Right renal pelvis (tissue), 4 donors: Measurements from ENCODE around the gene PRSS57. TPM values are rescaled to one million over a fixed set of nuclear protein-coding genes. Genes with fewer than 3 reads are reported as not detected.

Source experiments
- DNase-seq, 4 donors: peaks; one replicate each; pipeline ENCODE4 v3.0.0-alpha.2; 2013; ENCODE audit warnings: low read depth in 4 of 4, low spot score in 3 of 4, missing footprints in 1 of 4
- polyA plus RNA-seq, 4 donors: library from polyadenylated mRNA; unstranded; fragments of 120-200 nt; gene quantifications; one replicate each; pipeline ENCODE4 v1.2.1, GENCODE V29; 2013; ENCODE audit not compliant: insufficient read length in 4 of 4

Gene PRSS57
- polyA plus RNA-seq, 4 donors, result 0.17 to 0.48 (median 0.37) TPM

DNA sequence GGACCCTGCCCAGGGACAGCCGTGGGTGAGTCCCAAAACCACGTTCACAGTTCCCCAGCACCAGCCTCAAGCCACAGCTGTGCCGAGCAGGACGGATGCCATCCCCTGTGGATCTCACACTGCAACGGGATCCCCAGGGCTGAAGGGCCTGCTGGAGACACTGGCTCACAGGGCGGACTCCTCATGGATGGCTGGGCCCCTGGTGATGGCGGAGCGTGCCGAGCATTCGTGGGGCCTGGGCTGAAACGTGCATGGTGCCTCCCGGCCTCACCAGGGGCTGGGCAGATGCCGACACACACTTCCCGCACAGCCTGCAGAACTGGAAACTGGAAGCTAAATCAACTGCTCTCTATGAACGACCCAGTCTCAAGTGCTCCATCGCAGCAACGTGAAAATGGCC lies 41.8 kb downstream of the PRSS57 start:
- no peak for DNase-seq

DNA sequence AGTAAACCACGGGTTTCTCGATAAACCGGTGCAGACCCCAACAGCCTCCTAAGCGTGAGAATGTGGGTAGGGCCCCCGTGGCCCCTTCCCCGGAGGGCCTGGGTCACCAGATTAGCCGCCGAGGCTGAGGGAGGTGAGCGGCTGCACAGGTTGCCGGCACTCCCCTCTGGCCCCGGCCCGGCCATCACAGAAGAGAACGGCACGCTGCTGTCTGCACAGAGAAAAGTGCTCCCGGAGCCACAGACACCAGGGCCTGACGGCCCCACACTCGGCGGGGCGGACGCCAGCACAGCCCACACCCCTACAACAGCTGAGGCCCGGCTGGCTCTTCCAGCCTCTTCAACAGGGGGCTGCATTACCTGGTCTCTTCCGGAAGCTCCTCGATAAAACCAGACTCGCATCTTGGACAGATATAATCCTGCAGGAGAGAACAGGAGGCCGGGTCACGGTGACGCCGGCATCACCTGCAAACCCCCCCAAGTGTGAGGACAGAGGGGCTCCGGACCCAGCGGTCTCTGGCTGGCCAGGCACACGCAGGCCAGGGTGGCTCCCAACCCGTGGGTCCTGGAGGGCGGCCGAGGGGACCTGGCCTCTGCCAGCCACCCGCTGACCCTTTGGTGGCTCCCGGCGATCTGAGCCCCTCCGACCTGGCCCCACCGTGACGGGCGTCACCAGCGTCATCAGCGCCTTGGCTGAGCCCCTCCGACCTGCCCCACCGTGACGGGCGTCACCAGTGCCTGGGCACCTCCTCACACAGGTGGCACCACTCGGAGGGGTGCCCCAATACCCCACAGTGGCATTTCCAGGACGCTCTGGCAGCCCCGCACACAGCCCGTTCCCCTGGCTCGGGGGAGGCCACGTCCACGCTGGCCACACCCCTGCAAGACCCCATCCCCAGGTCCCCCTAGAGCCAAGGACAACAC lies 42.5 kb downstream of the PRSS57 start:
- DNase-seq, result no peak

DNA sequence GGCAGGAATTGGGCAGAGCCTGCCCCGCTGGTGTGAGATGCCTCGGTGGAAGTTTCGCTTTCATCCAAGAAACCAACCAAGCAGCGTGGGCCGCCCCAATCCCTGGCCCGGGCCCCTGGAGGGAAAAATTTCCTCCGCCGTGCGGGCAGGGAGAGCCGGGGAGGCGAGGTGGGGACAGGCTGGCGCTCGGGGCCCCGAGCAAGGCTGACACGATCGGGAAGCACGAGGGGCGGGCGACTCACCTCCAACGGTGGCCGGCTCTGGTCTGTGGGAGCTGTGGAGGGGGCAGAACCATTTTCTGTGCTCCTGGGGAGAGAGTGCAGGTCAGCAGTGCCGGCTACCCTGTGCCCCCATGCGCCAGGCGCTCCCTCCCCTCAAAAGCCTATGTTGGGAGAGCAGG lies 43.3 kb downstream of the PRSS57 start:
- no peak for DNase-seq

DNA sequence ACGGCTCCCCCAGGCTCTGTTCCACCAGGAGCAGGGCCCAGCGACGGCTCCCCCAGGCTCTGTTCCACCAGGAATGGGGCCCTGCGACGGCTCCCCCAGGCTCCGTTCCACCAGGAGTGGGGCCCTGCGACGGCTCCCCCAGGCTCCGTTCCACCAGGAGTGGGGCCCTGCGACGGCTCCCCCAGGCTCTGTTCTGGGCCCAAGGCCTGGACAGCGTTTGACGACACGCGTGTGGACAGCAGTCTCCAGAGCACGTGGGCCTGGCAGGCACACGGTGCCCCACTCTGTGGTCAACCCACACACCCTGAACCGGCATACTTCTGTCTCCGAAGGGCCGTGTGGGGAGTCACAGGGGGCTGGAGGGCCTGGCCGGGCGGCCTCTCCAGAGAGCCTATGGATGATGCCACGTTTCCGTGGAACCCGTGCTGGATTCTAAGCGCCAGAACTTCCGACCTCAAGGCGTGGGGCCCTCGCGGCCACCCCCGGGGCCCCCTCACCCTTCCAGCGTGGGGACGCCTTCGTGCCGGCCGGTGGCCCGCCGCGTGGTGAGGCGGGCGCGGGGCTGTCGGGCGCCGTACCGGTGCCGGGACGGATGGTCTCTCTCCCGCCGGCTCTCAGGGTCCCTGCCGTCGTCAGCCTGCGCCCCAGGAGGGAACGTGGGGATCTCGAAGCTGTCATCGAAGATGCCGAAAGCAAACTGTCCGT lies 44.0 kb downstream of the PRSS57 start:
- no peak for DNase-seq

DNA sequence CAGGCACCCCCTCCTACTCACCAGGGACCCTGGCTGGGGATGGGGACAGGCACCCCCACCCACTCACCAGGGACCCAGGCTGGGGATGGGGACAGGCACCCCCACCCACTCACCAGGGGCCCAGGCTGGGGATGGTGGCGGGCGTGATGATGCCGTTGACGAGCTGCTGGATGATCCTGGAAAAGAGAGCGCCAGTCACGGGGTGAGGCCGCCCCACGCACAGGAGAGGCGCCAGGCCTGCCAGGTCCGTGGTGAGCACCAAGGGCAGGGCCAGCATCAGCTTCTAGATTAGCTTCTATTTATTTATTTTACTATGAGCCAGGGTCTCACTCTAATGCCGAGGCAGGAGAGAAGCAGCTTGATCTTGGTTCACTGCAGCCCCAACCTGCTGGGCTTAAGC lies 45.1 kb downstream of the PRSS57 start:
- no peak for DNase-seq

DNA sequence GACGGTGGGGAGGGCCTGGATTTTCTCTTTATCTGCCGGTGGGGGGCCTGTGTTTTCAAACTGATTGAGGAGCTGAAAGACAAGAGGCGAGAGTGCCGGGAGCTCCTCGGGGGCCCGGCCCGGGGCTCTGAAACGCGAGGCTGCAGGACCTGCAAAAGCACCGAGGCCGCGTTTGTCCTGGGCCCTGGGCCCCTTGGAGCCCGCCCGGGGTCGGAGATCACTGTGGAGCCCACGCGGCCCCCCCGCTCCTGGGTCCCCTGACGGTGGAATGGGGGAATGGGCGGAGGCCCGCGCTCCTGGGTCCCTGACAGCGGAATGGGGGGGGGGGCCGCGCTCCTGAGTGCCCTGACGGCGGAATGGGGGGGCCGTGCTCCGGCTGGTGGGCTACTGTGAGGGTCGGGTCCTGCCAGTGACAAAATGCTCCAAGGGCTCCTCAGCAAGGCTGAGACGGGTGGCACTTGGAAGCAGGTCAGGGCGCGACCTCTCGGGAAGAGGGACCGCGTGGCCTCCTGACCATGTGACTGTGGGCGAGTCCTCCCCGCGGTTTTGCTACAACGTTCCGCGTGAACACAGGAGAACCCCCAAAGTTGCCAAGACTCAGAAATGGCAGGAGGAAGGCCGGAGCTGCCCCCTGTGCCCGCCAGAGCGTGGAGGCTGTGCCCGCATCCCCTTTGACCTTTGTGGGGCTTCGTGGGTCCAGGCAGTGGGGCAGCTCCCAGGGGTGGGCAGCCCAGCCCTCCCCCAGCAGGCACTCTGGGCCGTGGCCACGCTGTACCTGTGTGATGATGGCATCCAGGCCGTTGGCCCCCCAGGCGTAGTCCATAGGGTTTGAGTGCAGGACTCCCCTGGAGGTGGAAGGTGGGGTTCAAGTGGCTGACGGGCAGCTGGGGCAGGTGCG lies 46.1 kb downstream of the PRSS57 start:
- DNase-seq, result no peak

DNA sequence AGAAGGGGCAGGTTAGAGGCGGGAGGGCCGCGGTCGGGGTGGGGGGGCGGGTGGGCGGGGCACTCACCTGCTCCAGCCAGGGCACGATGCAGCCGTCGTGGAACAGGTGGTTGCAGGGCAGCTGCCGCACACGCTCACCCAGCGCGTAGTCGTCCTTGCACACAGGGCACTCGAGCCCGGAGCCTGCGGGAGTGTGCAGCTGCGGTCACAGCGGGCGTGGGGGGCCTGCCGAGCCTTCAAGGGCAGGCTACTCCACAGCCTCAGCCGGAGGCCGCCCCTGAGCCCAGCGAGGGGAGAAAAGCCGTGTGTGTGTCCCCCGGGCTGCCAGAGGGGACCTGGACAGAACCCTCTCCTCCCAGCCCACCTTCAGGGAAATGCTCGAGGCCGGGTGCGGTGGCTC lies 46.9 kb downstream of the PRSS57 start:
- DNase-seq, result no peak

DNA sequence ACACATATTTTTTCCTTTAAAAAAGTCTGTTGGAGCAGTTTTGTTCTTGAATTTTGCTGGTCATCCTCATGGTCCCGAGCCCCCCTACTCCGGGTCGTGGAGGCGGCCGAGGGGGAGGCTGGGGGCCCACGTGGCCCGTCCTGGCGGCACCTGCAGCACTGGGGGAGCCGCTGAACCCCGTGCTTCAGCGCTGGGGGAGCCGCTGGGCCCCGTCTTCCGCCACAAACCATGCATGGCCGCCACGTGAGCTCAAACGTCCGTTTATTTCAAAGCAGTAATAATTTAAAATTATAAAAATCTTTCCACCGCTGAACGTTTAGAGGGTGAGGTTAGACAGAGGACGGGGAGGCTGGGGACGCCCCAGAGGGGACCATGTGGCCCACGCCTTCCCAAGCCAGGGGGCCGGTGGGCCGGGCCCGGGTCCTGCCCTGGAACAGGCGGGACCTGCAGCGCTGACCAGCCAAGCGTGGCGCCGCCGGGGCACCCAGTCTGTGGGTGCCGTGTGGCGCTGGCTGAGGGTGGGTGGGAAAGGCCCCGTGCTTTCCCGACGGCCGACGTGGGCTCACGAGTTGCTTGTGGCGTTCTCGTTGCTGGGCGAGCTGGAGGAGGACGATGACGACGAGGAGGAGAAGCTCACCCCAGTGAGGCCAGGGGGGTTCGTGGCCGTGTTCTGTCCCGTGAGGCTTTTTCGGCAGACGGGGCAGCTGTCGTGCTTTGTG lies 47.5 kb downstream of the PRSS57 start:
- DNase-seq, result no peak

DNA sequence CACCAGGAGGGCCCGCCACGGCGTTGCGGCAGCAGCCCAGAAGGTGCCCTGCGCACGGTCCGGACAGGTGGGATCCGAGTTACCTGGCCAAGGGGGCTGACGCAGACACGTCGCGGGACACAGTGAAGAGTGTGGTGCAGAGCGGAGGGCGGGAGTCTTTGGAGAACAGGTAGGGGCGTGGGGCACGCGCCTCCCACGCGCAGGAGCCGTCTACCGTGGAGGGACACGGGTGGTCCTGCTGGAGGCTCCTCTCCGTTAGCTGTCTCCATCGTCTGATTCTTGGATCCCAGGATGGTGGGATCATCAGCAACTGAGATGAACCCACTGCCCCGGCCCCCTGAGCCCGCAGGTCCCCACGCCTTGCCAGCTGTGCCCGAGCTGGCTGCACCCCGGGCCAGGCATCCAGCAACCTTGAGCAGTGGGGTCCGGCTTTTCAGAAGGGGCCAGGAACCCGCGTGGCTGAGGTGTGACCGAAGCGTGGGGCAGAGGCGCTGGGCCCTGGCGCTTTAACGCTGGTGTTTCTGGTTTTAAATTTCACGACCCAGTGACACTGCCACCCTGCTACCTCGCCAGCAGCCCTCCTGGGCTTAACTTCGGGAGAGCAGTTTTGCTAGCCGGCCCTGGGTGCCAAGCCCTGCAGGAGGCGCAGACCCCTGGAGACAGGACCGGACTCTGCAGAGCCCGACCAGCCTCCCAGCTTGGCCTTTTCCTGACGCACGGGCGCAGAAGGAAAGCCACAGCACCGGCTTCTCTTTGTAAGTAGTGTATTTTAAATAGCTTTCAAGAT lies 48.3 kb downstream of the PRSS57 start:
- DNase-seq, result no peak

DNA sequence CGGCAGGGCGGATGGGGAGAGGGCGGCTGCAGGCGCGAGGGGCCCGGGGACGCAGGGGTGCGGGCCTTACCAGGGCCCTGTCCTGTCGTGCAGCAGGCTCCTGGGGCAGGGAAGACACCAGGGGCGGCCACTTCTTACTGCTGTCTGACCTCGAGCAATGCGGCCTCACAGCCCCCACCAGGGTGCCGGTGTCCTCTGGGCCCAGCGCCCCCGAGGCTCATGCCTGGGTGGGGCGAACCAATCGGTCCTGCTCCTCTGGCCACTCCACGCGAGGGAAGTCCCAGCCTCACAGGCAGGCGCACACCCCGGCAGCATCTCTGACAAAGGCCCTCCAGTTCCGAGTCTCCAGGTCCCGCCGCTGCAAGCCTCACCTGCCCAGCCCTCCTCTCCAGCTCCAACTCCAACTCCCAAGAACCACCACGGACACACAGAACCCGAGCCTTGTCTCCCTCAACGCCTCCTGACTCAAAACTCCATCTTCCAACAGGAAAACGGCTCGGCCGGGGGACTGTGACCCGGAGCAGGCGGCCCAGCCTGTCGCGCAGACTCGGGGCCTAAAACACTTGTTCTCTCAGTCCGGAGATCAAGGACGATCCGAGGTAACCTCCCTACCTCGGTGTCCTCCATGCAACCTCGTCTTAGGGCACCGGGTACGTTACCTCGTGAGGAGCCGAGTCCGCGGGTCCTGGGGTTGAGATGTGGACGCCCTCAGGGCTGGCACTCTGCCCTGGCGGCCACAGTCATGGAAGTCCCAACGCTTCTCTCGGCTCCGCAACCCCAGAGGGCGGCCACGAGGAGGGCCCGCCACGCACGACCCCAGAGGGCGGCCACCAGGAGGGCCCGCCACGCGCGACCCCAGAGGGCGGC lies 49.1 kb downstream of the PRSS57 start:
- no peak for DNase-seq

DNA sequence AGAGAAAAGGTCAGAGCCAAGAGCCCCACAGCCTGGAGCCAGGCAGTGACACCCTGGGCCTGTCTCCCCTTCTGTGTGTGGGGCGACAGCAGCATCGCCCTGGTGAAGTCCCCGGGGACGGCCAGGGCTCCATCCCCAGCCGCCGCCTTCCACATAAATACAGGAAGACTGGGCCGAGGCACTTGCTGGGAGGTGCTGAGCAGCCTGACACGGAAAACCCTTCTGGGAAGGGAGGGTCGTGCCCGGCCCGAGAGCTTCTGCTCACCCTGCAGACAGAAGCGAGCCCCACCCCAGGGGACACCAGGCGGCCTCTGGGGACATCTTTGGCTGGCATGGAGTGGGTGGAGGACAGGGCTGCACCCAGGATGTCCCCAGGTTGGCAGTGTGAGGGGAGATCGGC lies 50.5 kb downstream of the PRSS57 start:
- no peak for DNase-seq

DNA sequence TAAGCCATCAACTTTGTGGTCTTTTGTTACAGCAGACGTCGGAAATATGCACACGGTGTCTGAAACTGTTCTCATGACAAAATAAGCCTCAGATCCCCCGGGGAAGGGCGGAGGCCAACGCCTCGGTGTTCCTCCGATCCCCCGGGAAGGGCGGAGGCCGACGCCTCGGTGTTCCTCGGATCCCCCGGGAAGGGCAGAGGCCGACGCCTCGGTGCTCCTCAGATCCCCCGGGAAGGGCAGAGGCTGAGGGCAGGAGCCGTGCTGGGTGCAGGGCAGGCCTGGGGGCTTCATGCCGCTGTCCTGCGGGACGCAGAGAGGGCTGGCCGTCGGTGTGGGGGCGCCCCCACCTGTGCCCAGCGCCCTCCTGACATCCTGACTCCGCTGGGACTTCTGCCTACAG lies 50.9 kb downstream of the PRSS57 start:
- DNase-seq, result no peak

DNA sequence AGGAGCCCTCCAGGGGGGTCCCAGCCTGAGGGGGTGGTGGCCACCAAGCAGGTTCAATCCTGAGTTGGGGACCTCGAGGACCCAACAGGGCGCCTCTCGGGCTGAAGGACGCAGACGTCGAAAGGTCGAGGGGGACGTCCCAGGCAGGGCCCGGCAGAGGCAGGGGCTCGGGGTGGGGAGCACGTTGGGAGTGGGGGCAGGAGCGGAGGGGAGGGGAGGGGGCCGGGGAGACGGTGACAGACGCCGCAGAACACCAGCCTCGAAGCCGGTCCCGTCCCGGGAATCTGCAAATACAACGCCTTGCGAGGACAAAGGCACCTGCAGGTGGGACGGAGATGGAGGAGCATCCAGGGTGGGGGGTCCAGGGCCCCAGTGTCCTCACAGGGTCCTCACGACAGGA lies 51.5 kb downstream of the PRSS57 start:
- DNase-seq, result no peak

DNA sequence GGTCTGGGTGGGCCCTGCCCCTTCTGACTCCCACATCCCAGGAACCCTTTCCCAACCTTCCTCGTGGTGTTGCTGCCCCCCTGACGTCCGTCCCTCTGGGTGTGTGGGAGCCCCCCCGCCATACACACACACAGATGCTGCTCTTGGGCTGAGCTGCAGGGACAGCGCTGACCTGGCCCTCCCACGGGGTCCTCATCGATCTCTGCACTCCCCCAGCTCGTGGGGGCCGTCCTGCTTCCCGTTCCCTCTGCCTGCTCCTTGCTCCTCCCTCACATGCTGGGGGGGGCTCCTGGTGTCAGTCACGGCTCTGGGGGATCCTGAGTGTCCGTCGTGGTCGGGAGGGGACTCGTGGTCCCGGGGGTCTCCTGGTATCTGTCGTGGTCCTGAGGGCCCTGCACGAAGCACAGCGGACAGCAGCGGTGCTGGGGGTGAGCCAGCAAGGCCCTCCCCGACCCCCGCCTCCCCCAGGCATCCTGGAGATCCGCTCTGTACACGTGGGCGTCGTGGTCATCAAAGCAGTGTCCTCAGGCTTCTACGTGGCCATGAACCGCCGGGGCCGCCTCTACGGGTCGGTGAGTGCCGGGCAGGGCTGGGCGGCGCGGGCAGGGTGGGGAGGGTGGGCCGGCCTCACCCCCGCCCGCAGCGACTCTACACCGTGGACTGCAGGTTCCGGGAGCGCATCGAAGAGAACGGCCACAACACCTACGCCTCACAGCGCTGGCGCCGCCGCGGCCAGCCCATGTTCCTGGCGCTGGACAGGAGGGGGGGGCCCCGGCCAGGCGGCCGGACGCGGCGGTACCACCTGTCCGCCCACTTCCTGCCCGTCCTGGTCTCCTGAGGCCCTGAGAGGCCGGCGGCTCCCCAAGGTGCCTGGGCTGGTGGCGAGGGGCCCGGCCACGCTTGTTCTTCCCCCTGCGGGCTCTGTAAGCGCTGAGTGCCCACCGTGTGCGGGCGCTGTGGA lies 52.2 kb downstream of the PRSS57 start:
- no peak for DNase-seq

DNA sequence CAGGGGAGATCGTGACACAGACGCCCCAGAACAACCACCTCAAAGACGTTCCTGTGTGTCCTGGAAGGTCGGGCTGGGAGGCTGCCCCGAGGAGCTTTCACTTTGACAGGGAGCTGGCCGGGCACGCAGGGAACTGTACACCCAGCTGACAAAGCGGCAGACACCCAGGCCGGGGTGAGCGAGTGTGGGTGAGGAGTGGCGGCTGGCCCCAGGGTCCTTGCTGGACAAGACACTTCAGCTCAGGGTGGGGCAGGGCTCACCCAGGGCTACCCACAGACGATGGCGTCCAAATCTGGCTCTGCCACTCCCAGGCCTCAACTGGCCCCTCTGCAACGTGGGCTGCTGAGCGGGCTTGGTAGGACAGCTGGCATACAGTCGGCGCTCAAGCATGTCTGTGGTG lies 53.5 kb downstream of the PRSS57 start:
- DNase-seq, result no peak

DNA sequence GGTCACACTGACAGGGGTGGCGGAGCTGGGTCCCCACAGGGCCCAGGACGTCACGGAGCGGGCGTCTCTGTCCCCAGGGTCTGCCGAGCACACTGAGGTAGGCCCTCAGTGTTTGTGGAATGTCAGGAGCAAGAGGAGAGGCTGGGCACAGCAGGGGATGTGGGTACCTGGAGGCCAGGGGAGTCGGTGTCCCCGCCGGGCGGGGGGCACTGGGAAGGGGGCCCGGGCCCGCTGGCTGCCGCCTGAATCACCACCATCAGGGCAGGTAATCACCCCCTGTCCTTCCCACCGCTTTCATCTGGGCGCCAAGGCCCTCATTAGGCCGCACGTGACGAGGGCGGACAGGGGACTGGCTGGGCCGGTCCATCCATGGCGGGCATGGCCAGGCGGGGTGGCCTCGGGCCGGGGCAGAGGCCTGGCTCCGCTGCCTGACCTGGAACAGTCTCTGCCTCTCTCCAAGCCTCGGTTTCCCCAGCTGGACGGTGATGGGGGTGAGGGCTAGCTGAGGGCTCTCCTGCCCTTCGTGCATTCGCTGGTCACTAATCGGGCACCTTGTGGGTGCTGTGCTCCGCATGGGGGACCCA lies 54.6 kb downstream of the PRSS57 start:
- DNase-seq, result no peak

DNA sequence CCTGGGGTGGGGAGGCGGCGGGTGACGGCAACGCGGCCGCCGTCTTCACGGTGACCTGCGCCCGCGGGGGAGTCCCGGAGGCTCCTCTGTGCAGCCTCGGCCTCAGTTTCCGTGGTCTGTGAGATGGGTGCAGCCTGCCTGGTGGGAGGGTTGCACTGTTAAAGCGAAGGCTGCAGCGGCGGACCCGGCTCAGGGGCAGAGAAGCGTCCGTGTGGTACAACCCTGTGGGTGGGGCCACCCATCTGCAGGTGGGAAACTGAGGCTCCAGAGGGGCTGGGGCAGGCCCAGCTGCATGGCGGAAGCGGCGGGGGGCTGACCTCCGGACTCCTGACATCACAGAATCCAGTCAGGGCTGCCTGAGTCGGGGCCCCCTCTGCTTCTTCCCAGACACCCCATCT lies 55.1 kb downstream of the PRSS57 start:
- no peak for DNase-seq
